Activated CD8-positive, alpha-beta memory T cell treated with anti-CD3 and anti-CD28 coated beads, Interleukin-2, amount 50 U/mL, for 24 hours (primary cell): Measurements from ENCODE around the gene SAFB2.
A peak's percentile ranks its signal among the peaks of the same experiment; 100 is the strongest.

Experiments
- DNase-seq: peaks from one replicate; pipeline ENCODE4 v3.0.0-alpha.2; 2020; ENCODE audit errors: extremely low read depth

The SAFB2 gene

DNA sequence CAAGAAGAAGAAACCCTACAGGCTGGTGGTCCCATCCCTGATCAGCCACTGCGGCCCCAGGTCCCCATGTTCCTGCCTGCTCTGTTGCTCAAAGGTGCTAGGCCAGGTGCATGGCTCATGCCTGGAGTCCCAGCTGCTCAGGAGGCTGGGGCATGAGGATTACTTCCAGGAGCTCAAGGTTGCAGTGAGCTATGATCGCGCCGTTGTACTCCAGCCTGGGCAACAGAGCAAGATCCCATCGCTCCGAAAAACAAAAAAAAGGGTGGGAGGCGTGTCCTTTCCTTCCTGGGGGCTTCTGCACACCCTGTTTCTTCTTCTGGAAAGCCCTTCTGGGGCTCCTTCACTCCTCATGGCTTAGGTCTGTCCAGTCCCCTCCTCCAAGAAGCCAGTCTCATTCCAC is 42.9 kb downstream of the SAFB2 start:
- DNase-seq = no peak

DNA sequence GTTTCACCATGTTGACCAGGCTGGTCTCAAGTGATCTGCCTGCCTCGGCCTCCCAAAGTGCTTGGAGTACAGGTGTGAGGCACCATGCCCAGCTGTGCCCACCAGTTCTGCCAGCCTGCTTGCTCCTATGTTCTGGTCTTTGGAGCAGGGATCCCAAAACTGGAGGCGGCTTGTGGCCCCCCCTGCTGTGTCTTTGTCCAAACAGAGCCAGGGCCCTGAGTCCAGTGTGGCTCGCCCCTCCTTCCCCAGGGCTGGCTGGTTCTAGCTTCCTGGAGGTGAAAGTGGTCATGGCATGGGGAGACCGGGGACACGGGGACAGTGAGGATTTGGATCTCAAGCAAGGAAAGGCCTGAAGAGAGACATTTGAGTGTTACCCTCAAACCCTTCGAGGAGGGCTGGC is 43.3 kb downstream of the SAFB2 start:
- DNase-seq = no peak

DNA sequence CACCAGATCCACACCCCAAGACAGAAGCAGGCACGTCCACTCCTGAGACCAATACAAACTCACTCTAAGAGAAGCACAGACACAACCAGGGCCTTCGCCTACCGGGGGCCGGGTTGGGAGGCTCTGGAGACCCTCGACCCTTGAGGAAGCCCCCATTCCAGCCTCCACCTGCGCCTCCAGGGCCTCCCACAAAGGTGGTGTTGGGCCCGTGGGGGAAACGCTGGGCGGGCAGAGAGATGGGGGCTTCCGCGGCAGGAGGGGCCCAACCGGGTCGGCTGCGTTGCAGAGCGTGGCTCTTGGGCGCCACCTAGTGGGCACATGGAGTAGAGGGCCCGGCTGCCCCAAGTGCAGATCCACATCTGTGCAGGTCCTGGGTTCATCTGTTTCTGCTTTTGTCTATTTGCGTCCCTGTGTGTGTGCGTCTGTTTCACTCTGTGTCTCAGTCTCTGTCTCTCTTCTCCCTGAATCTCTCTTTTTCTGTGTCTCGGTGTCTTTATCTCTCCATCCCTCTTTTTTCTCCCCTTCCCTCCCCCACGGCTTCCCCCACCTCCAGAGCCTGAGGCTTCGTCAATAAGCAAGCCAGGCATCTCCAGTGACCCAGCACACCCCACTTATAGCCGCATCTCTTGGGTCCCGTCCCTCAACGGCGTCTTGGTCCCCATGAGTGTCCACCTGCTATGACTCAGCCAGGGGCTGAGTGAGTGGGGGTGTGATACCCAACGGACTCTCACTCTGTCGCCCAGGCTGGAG is 44.3 kb downstream of the SAFB2 start:
- DNase-seq = peak; percentile 40

DNA sequence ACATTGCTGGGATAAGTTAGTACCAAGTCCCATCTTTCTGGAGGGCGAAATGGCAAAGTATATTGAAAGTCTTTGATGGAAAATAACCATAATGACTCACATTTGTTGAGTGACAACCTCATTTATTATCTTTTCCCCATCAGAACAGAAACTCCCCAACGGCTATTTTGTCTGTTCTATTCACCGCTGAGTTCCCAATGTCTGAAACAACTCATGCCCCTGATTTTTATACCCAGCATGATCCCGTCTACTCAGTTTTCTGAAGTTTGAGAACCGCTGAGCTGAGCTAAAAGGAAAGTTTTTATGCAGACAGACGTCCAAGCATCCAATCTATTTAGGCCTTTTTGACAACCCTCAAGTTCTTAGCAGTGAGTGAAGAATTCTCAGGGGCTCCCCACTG is 47.0 kb downstream of the SAFB2 start:
- no peak for DNase-seq

DNA sequence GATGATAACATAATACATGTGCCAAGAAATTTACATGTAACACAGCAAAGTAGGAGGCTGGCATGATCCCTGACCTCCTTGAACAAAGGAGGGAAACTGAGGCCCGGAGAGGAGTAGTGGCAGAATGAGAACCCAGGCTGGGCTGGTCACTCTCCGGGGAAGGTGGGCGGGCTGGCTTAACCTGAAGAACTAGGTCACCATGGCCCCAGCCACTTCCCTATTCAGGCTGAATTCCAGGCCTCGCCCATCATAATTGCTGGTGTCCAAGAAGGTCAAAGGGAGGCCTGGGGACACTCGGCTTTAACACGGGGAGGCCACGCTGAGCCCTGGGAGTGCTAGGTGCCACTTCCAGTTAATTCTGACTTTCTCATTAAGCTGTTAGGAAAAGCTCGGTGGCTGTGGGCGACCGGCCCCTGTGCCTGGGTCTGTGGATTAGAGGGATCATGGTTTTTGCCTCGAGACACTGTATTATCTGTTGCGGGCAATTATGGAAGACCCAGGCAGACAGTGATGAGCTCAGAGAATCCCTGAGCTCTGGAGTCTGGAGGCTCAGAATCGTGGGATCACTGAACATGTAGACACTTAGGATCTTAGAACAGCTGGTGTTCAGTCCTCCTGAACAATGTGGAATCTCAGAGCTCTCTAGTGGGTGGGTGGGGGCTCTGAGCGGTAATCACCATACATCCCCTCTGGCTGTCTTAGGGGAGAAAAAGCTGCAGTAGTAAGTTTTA is 49.9 kb downstream of the SAFB2 start:
- no peak for DNase-seq

DNA sequence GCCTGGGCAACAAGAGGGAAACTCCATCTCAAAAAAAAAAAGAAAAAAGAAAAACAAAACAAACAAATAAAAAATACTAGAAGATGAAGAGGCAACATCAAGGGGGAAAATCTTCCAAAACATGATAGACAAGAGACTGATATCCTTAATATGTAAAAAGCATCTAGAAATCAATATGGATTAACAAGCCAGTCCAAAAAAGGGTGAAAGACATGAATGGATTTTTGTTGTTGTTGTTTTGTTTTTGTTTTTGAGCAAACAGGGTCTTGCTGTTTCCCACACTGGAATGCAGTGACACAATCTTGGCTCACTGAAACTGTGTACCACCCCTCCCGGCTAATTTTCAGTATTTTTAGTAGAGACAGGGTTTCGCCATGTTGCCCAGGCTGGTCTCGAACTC is 50.8 kb downstream of the SAFB2 start:
- no peak for DNase-seq

DNA sequence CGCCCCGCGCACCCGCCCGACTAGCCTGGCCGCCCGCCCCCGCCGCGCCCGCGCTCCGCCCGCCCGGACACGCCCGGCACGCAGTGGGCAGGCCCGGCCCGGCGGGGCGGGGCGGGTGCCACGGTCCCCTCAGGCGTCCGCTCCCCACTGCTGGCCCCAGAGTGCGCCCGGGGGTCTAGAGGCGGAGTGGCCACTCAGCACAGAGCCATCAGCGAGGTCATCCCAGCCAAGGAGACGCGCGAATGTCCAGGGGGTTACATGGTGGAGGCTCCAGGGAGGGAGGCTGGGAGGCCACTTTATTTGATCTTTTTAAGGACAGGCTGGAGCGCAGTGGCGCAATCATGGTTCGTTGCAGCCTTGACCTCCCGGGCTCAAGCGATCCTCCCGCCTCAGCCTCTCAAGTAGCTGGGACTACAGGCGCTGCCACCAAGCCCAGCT is 54.6 kb downstream of the SAFB2 start:
- no peak for DNase-seq

DNA sequence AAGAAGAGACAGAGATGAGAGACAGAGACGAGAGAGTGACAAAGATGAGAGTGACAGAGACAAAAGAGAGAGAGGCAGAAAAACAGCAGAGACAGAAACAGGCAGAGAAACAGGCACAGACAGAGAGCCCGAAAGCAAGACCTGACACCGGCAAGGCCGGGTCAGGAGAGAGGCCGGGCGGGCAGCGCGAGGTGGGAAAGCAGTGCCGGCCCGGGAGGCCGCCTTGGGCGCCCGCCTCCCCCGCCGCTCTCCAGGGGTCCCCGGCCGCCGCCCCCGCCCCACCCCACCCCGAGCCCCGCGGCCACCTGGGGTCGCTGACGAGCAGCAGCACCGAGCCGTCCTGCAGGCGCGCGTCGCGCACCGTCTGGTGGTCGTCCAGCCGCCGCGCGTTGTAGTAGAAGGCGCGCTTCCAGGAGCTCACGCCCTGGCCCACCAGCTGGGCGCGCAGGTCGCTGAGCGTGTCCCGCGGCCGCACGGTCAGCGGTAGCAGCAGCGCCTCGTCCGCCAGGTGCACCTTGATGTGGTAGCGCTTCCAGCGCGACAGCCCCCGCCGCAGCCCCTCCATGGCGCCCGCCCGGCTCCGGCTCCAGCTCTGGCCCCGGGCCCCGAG is 55.1 kb downstream of the SAFB2 start, which contains the start of gene TINCR:
TSS of gene TINCR (minus strand) at position 594 of the 610 bp plus-strand sequence.
- DNase-seq = no peak

DNA sequence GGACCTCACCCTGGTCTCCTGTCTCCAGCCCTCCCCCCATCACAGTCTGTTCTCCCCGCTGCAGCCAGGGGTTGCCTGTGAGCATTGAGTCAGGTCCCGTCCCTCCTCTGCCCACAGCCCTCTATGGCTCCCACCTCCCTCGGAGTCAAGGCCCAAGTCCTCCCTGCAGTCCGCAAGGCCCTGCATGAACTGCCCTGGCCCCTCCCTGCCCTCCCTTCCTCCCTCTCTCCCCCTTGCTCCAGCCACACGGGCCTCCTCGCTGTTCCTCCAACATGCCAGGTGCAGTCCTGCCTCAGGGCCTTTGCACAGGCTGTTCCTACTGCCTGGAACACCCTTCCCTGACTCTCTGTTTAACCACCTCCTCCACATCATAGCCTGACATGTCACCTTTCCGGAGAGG is 57.6 kb downstream of the SAFB2 start:
- no peak for DNase-seq

DNA sequence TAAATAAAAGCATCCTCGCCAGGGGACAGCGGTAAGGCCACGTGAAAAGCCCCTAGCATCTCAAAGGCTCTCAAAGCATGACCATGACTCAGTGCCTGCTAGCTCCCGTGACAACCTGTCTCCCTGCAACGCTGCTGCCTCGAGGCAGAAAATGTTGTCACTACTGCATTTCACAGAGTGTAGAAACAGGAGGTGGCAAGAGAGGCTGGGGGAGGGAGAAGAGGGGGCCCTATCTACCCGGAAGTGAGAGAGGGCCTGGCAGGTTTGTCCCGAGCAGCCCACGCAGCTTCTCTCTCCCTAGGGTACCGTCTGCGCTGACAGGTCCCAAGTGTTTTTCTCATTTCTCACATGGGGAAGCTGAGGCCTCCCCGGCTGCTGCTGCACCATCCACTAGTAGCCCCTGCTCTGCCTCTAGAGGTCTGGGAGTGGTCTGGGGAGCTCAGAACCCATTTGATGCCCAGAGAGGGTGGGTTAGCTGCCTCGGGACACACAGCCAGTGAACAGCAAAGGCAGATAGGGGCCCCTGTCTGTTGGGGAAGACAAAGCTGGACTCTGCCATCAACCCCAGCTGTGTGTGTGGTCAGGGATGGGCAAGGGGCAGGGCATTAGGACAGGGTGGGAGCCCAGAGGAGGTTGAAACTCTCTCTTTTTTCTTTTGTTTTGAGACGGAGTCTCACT is 58.5 kb downstream of the SAFB2 start:
- no peak for DNase-seq

DNA sequence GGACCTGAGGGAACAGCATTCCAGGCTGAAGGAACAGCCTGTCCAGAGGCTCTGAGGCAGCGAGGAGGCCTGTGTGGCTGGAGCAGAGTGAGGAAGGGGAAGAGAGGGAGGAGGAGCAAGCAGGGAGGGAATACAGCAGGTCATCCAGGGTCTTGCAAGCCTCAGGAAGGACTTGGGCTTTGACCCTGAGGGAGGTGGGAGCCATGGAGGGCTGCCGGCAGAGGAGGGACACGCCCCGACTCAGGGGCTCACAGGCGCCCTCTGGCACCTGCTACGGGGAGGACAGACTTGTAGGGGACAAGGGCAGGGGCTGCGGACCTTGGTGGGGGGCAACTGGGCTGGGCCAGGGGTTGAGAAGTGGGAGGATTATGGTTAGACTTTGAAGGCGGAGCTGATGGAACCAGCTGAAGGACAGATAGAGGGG is 59.6 kb downstream of the SAFB2 start:
- no peak for DNase-seq

DNA sequence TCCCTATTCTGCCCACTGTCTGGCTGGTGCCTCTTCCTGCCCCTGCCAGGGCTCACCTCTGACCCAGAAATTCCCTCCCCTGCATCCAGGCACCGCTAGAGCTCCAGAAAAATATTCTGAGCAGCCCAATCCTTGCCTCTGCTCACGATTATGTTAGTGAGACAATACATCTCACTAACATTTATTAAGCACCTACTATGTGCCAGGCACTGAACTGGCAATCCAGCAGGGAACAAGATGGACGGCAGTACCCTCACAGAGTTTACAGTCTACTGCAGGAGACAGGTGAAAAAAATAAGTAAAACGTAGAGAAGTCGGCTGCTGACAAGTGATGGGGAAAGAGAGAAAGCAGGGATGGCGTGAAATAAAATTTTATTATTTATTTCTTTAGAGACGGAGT is 60.3 kb downstream of the SAFB2 start:
- no peak for DNase-seq

DNA sequence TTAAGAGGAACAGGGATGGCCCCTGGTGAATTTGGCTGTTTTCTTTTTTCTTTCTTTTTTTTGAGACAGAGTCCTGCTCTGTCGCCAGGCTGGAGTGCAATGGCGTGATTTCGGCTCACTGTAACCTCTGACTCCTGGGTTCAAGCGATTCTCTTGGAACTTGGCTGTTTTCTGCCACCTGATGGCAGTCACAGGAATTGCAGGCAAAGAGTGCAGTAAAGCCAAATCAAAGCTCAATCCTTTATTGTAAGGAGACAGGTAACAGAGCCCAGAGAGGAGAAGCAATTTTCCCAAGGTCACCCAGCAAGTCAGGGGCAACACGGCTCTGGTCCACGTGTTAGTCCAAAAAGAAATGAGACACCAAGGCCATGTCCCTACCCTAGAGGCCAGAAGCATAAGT is 61.0 kb downstream of the SAFB2 start:
- no peak for DNase-seq

DNA sequence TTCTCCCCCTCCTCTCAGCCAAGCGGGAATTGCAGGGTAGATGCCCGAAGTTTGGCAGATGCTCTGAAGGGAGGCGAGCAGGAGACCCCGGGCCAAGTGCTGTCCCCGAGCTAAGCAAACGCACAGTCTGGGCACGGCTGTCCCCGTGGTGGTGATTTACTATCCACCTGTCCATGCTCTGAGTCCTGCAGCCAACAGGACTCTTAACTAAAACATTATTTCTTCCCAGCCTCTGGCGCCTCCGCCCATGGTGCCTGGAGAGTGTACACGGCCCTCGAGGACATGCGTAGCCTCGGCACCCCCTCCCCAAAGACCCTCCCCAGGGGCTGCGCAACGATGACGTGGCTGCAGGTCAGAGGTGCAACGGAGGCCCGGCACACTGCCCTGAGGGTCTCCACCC is 62.4 kb downstream of the SAFB2 start:
- no peak for DNase-seq

DNA sequence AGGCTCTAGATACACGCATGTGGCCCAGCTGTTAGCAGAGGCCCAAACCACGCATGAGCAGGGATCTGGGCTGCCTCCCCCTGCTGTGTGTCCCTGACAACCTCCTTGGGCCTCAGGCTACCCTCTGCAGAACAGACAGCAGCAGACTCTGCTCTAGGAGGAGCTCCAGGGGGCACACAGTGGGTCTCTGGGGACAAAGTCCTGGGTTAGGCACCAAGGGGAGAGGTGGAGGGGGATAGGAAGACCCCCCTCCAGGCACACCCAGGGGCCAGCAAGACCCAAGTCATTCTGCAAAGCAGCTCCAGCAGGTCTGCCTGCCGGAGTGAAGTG is 62.8 kb downstream of the SAFB2 start:
- no peak for DNase-seq

DNA sequence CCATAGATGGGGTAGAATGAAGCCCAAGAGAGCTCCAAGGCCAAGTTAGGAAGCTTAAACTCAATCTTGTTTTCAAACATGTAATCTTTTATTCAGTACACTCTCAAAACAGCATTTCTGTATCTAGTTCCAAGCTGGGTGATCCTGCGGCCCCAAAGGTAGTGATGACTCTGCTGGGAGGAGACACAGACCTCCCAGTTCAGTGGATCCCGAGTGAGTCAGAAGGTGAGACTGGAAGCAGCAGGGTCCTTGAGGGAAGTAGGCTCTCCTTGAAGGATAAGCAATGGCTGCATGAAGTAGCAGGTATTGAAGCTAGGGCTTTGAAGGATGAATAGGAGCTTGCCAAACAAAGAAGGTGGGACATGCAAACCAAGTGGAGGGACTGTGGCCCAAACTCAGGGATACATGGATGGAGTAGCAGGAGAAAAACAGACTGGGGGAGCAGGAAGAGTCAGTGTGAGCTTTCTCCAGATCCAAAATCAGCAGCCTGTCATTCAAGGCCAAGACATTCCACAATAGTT is 64.4 kb downstream of the SAFB2 start:
- no peak for DNase-seq

DNA sequence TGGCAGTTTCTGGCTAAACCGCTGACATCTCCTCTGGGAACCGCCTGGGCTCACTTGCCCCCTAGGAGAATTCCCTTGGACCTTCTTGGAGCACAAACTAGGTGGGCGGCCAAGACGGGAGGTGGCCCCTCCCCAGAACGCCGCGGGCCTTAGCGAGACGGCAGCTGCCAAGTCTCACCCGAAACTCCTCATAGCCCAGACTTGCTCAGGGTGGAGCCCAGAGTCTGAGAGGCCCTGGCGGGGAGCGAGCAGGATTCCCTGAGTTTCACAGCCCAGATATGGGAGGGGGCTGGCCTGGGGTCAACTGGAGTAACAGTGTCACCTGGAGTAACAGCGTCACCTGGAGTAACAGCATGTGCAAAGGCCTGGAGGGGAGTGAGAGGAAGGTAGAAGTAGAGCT is 64.9 kb downstream of the SAFB2 start:
- DNase-seq = no peak

DNA sequence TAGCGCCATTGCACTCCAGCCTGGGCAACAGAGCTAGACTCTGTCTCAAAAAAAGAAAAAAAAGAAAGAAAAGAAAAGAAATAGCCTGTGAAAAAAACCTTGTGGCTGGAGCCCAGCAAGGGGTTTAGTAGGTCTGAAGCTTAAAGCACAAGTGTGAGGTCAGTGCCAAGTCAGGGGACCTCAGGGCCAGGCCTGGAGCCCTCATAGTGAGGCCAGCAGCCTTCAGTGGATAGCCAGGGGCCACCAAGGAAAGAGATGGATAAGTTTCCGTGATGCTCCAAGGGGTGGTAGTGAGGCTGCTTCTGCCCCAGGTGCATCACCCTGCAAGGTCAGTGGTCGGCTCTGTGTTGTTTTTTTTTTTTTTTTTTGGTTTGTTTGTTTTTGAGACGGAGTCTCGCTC is 67.7 kb downstream of the SAFB2 start:
- DNase-seq = no peak

DNA sequence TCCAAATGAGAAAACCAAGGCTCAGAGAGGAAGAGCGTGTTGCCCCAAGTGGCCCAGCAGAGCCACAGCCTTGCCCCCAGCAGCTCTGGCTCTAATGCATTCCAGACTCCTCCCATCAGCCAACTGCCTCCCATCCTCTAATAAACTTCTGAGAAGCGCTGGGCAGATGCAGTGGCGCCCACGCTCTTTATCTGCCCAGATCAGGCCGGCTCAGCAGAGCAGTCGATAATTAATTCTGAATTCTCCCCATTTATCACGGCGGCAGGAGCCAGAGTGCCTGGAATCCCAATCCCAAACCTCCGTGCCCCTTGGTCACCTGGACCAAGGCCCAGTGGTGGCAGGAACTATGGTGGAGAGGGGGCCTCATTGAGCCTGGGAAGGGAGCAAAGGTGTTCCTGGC is 68.7 kb downstream of the SAFB2 start:
- DNase-seq = no peak

DNA sequence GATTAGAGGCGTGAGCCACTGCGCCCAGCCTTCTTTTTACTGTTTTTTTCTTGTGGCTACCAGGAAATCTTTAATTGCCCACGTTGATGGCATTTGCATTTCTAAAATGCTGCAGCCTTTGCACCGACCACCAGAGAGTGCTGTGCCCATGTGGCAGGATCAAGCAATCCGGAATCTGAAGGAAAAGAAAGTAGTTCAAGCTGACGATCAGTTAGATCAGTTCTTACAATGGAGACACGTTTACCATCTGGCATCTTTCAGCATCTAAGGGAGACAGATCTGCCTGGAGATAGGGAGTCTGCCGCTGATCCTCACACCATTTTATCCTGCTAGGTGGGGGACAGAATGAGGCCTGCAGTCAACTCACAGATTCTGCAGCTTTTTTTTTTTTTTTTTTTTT is 74.7 kb downstream of the SAFB2 start:
- no peak for DNase-seq

DNA sequence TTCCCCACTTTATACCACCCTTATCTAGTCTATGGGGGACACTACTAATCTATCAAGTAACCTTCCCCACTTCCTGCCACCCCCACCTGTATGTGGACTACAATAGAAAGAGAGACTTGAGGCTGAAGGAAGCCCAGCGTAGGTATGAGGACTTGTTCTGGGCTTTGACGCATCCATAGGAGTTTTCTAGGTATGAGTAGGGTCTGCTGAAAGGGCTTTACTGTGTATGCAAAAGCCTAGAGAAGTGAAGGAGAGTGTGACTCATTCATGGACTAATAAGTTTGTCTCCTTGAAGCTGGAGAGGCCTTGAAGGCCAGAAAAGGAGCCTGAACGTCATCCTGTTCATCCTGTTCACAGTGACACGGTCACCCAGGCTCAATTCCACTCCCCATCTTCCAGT is 76.6 kb downstream of the SAFB2 start:
- DNase-seq = no peak

DNA sequence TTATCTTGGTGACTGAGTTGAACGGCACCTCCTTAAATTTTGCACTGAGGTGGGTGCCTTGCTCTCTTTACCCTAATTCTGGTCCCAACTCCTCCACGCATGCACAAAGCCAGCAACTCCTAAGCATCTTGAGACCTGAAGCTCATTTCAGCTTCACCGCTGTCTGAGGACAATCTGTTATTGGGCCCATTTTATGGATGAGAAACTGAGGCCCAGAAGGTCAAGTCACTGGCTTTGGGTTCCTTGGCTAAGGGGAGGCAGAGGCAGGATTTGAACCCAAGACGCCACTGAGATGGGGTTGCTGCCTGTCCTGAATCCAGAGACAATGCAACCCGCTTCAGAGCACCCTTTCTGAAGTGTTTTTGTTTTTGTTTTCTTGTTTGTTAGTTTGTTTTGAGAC is 77.5 kb downstream of the SAFB2 start:
- no peak for DNase-seq
